ENCODE results near the gene CFP.
A peak's percentile ranks its signal among the peaks of the same experiment; 100 is the strongest.

The CFP gene

DNA sequence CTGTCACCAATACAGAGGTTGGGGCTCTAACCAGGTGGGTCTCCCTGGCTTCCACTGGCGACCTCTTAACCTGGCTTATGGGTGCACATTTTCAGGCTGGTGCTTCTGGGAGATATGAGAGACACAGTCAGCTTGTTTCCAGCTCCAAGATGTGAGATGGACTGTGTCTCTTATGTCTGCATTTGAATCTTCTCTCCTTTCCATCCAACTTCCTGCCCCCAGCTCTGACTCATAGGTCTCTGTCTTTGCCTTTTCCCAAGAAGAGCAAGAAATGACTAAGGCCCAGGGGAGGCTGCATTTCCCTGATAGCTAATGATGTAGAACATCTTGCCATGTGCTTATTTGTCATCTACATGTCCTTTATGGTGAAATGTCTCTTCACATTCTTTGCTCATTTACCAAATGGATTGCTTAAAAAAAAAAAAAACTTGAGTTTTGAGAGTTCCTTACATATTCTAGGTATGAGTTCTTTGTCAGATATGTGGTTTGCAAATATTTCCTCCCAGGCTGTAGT is 32.5 kb upstream of the CFP start:
- Histone ChIP-seq H3K79me2 (ENCODE audit: insufficient read depth, low read depth) (no peaks in the 10 kb centered on the region), H3K9ac (no peak overlapping the region), H3K4me1 (ENCODE audit: low read depth, poor library complexity, severe bottlenecking) (peaks cover 11% of the 10 kb centered on the region), H3K4me3 (IDR thresholded peaks at IDR 0.05; ENCODE audit: insufficient read depth, low read depth, low read length) (no peak overlapping the region), H4K20me1 (ENCODE audit: insufficient read depth) (no peaks in the 10 kb centered on the region), H3K27me3 (ENCODE audit: insufficient read depth, low read depth) (no peaks in the 10 kb centered on the region), H3K27ac (no peak overlapping the region), H2AFZ (ENCODE audit: low read depth) (no peak overlapping the region), H3K36me3 (ENCODE audit: insufficient read depth) (no peaks in the 10 kb centered on the region), H3K4me2 (no peak overlapping the region)
- TF ChIP-seq, protein P1, sequence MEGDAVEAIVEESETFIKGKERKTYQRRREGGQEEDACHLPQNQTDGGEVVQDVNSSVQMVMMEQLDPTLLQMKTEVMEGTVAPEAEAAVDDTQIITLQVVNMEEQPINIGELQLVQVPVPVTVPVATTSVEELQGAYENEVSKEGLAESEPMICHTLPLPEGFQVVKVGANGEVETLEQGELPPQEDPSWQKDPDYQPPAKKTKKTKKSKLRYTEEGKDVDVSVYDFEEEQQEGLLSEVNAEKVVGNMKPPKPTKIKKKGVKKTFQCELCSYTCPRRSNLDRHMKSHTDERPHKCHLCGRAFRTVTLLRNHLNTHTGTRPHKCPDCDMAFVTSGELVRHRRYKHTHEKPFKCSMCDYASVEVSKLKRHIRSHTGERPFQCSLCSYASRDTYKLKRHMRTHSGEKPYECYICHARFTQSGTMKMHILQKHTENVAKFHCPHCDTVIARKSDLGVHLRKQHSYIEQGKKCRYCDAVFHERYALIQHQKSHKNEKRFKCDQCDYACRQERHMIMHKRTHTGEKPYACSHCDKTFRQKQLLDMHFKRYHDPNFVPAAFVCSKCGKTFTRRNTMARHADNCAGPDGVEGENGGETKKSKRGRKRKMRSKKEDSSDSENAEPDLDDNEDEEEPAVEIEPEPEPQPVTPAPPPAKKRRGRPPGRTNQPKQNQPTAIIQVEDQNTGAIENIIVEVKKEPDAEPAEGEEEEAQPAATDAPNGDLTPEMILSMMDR (conservative IDR thresholded peaks at IDR 0.05; ENCODE audit: low read depth, low read length) = no peak

- H3K79me2 ChIP-seq (ENCODE audit: insufficient read depth, low read depth) = no peaks in the 10 kb centered on the region
- H3K4me2 ChIP-seq = no peak overlapping the region
- H4K20me1 ChIP-seq (ENCODE audit: insufficient read depth) = no peaks in the 10 kb centered on the region
- H3K27ac ChIP-seq = no peak overlapping the region
- no peak overlapping the region for H3K4me3 ChIP-seq (IDR thresholded peaks at IDR 0.05; ENCODE audit: insufficient read depth, low read depth, low read length)
- no peaks in the 10 kb centered on the region for H3K27me3 ChIP-seq (ENCODE audit: insufficient read depth, low read depth)
- H2AFZ ChIP-seq (ENCODE audit: low read depth) = no peak overlapping the region
- peaks cover 11% of the 10 kb centered on the region for H3K4me1 ChIP-seq (ENCODE audit: low read depth, poor library complexity, severe bottlenecking)
- TF ChIP-seq, protein P1 (conservative IDR thresholded peaks at IDR 0.05; ENCODE audit: low read depth, low read length) = no peak
- H3K9ac ChIP-seq = no peak overlapping the region
- H3K36me3 ChIP-seq (ENCODE audit: insufficient read depth) = no peaks in the 10 kb centered on the region
Measured at GRCh38 chrX:47661539-47661938, 31.8 kb upstream of the CFP start.

DNA sequence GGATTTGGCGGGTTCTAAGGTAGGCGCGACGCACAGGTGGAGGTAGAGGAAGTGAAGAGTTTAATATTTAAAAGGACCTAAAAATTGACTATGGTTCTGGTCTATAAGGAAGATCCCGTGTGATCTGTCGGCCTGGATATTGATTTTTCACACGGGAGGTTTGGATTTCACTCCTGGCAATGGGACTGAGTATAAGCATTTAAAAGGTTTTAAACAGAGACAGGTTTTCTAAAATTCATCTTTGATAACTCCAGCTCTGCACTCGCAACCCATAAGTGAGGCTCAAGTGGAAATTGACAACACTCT is 29.6 kb upstream of the CFP start:
- peak overlapping the region; percentile 97 for H3K27ac ChIP-seq
- peaks cover 11% of the 10 kb centered on the region for H3K4me1 ChIP-seq (ENCODE audit: low read depth, poor library complexity, severe bottlenecking)
- no peaks in the 10 kb centered on the region for H3K36me3 ChIP-seq (ENCODE audit: insufficient read depth)
- H3K4me3 ChIP-seq (IDR thresholded peaks at IDR 0.05; ENCODE audit: insufficient read depth, low read depth, low read length) = no peak overlapping the region
- peak overlapping the region; percentile 45 for H3K4me2 ChIP-seq
- H3K27me3 ChIP-seq (ENCODE audit: insufficient read depth, low read depth) = no peaks in the 10 kb centered on the region
- peak overlapping the region; percentile 97; the same call in 1 of the 2 replicates for H3K9ac ChIP-seq
- no peaks in the 10 kb centered on the region for H3K79me2 ChIP-seq (ENCODE audit: insufficient read depth, low read depth)
- no peaks in the 10 kb centered on the region for H4K20me1 ChIP-seq (ENCODE audit: insufficient read depth)
- peak overlapping the region; percentile 81 for H2AFZ ChIP-seq (ENCODE audit: low read depth)
- TF ChIP-seq, protein P1 (conservative IDR thresholded peaks at IDR 0.05; ENCODE audit: low read depth, low read length) = no peak

GRCh38 chrX:47658684-47659420 is 29.1 kb upstream of the CFP start, which contains the start of gene UXT:
Gene UXT (minus strand): TSS chrX:47659180. CDS start chrX:47658927, 253 bp downstream.
- no peaks in the 10 kb centered on the region for H4K20me1 ChIP-seq (ENCODE audit: insufficient read depth)
- H3K27me3 ChIP-seq (ENCODE audit: insufficient read depth, low read depth) = no peaks in the 10 kb centered on the region
- H3K4me3 ChIP-seq (IDR thresholded peaks at IDR 0.05; ENCODE audit: insufficient read depth, low read depth, low read length) = no peak within 1 kb of the TSS
- H3K4me1 ChIP-seq (ENCODE audit: low read depth, poor library complexity, severe bottlenecking) = peaks cover 11% of the 10 kb centered on the region
- H2AFZ ChIP-seq (ENCODE audit: low read depth) = peak within 1 kb of the TSS; percentile 81
- H3K4me2 ChIP-seq = peak within 1 kb of the TSS; percentile 94
- peak within 1 kb of the TSS; percentile 97 for H3K27ac ChIP-seq
- peak within 1 kb of the TSS; percentile 97 for H3K9ac ChIP-seq
- H3K79me2 ChIP-seq (ENCODE audit: insufficient read depth, low read depth) = no peaks in the 10 kb centered on the region
- no peaks in the 10 kb centered on the region for H3K36me3 ChIP-seq (ENCODE audit: insufficient read depth)
- TF ChIP-seq, protein P1 (conservative IDR thresholded peaks at IDR 0.05; ENCODE audit: low read depth, low read length) = no peak

Measured in KMS-11 (cell line).